Body of pancreas (tissue), 4 donors: ENCODE measurements around the gene MMP8. TPM values are rescaled to one million over a fixed set of nuclear protein-coding genes. Genes with fewer than 3 reads are reported as not detected.

ENCODE experiments used
- ATAC-seq: fragments of 150-250 bp; one replicate; pipeline ENCODE4 v1.9.1; 2016
- DNase-seq, 4 donors: peaks; one replicate each; pipeline ENCODE4 v3.0.0-alpha.2; 2019
- H3K27ac ChIP-seq, 4 donors: fragments of 200-600 bp; sonication (generic); 1 replicate in 3 of 4; 2 replicates in 1 of 4; pipeline versions ENCODE4 v1.5.1 to v1.6.1; 2016 to 2019; ENCODE audit warnings: mild to moderate bottlenecking in 1 of 4, mixed read lengths in 1 of 4, moderate library complexity in 1 of 4
- H3K27me3 ChIP-seq, 2 donors: fragments of 200-600 bp; sonication (generic); one replicate each; pipeline ENCODE4 v1.6.0; 2016; ENCODE audit warnings: mild to moderate bottlenecking in 1 of 2
- H3K36me3 ChIP-seq, 2 donors: fragments of 200-600 bp; sonication (generic); replicated peaks in 1 of 2; 2 replicates each; pipeline ENCODE4 v1.5.1; 2016; ENCODE audit warnings: low read depth in 2 of 2; ENCODE audit not compliant: insufficient read depth in 1 of 2
- H3K4me1 ChIP-seq: fragments of 200-600 bp; sonication (generic); one replicate; pipeline ENCODE4 v1.6.0; 2016
- H3K4me3 ChIP-seq, 2 donors: fragments of 200-600 bp; sonication (generic); 1 replicate in 1 of 2; 2 replicates in 1 of 2; pipeline ENCODE4 v1.5.1; 2016 to 2019
- H3K9me3 ChIP-seq, 3 donors: fragments of 200-600 bp; sonication (generic); 1 replicate in 2 of 3; 2 replicates in 1 of 3; pipeline ENCODE4 v1.5.1; 2016
- CTCF ChIP-seq, 7 experiments: fragments of 450-650 bp in 4 of 7; fragments of 200-600 bp in 3 of 7; sonication (generic) in 3 of 7; IDR thresholded peaks; one replicate each; pipeline ENCODE4 v1.5.1; 2016 to 2019; ENCODE audit warnings: antibody characterized with exemption in 7 of 7
- POLR2A ChIP-seq, 3 donors: fragments of 450-650 bp; IDR thresholded peaks; one replicate each; pipeline ENCODE4 v1.6.1; 2016; ENCODE audit warnings: antibody characterized with exemption in 3 of 3, mild to moderate bottlenecking in 2 of 3
- WGBS, 2 donors: methylation state at CpG; one replicate each; pipeline ENCODE4 v1.1.5; 2017; 5-methylcytosine and 5-hydroxymethylcytosine counted together
- intact Hi-C: fragments of 100-400 bp; cut with DNase I; formaldehyde crosslinking; loops from one replicate; pipeline ENCODE4 v1.15.1; 2023
- total RNA-seq, 2 donors: library from RNA; depleted of rRNA; stranded (reverse); fragments of >200 nt; gene quantifications; one replicate each; pipeline ENCODE4 v1.1.0, GENCODE V29; 2016

The MMP8 gene
- total RNA-seq, 2 donors from 2014 or later = not detected

- no peak overlapping the region for H3K4me3 ChIP-seq
- no peaks in the 10 kb centered on the region for H3K36me3 ChIP-seq
- DNase-seq (no peak), ATAC-seq (no peak)
- H3K4me1 ChIP-seq = no peaks in the 10 kb centered on the region
- H3K9me3 ChIP-seq = no peaks in the 10 kb centered on the region
- H3K27me3 ChIP-seq = no peaks in the 10 kb centered on the region
- intact Hi-C loops = no loop called here
- TF ChIP-seq CTCF (IDR thresholded peaks at IDR 0.05) = no peak
- no peak for TF ChIP-seq POLR2A (IDR thresholded peaks at IDR 0.05)
- no peak overlapping the region for H3K27ac ChIP-seq
- 68 to 69% methylated on average over 3 of the region's 3 CpGs for WGBS, 2 donors
Measured at GRCh38 chr11:102703826-102704493, 20.8 kb downstream of the MMP8 start.

GRCh38 chr11:102695201-102695600, 29.6 kb downstream of the MMP8 start:
- Histone ChIP-seq H3K36me3 (no peaks in the 10 kb centered on the region), H3K4me3 (no peak overlapping the region), H3K27me3 (no peaks in the 10 kb centered on the region), H3K4me1 (no peaks in the 10 kb centered on the region), H3K27ac (no peak overlapping the region), H3K9me3 (no peaks in the 10 kb centered on the region)
- ATAC-seq = no peak
- DNase-seq = no peak
- no peak for TF ChIP-seq POLR2A (IDR thresholded peaks at IDR 0.05)
- no peak for TF ChIP-seq CTCF (IDR thresholded peaks at IDR 0.05)
- WGBS, 2 donors = 65 to 77% methylated on average over 3 of the region's 3 CpGs
- intact Hi-C loops = no loop called here

- intact Hi-C loops = no loop called here
- DNase-seq (no peak), ATAC-seq (no peak)
- no peaks in the 10 kb centered on the region for H3K36me3 ChIP-seq
- no peak overlapping the region for H3K27ac ChIP-seq
- no peaks in the 10 kb centered on the region for H3K9me3 ChIP-seq
- WGBS, 2 donors = 83 to 97% methylated on average over 2 of the region's 2 CpGs
- H3K27me3 ChIP-seq = no peaks in the 10 kb centered on the region
- TF ChIP-seq POLR2A (IDR thresholded peaks at IDR 0.05) (no peak), CTCF (IDR thresholded peaks at IDR 0.05) (no peak)
- no peak overlapping the region for H3K4me3 ChIP-seq
- no peaks in the 10 kb centered on the region for H3K4me1 ChIP-seq
Measured at GRCh38 chr11:102685754-102686153, 39.0 kb downstream of the MMP8 start.

- no peak for ATAC-seq
- no peak overlapping the region for H3K27ac ChIP-seq
- H3K4me3 ChIP-seq = no peak overlapping the region
- H3K9me3 ChIP-seq = no peaks in the 10 kb centered on the region
- H3K27me3 ChIP-seq = no peaks in the 10 kb centered on the region
- no peak for TF ChIP-seq CTCF (IDR thresholded peaks at IDR 0.05)
- no peak for TF ChIP-seq POLR2A (IDR thresholded peaks at IDR 0.05)
- 59 to 68% methylated on average over 3 of the region's 3 CpGs for WGBS, 2 donors
- DNase-seq = no peak
- H3K4me1 ChIP-seq = no peaks in the 10 kb centered on the region
- H3K36me3 ChIP-seq = no peaks in the 10 kb centered on the region
- intact Hi-C loops = no loop called here
Measured at GRCh38 chr11:102685338-102685737, 39.4 kb downstream of the MMP8 start.

- no peak for ATAC-seq
- H3K4me1 ChIP-seq = no peaks in the 10 kb centered on the region
- 52 to 57% methylated on average over 4 of the region's 4 CpGs for WGBS, 2 donors
Measured at GRCh38 chr11:102683277-102683676, 41.5 kb downstream of the MMP8 start.

More at GRCh38 chr11:102683277-102683676, 41.5 kb downstream of the MMP8 start:
- no peaks in the 10 kb centered on the region for H3K9me3 ChIP-seq
- no peak overlapping the region for H3K4me3 ChIP-seq
- no peaks in the 10 kb centered on the region for H3K27me3 ChIP-seq
- no peak overlapping the region for H3K27ac ChIP-seq
- no peak for TF ChIP-seq POLR2A (IDR thresholded peaks at IDR 0.05)
- no peak for TF ChIP-seq CTCF (IDR thresholded peaks at IDR 0.05)
- intact Hi-C loops = no loop called here
- H3K36me3 ChIP-seq = no peaks in the 10 kb centered on the region
- DNase-seq = no peak
